Inflammatory macrophage treated with lipopolysaccharide for 4 hours (primary cell): ENCODE results near the gene PRSS36.
"Not testable (repeated sequence)": the region's sequence is repeated elsewhere in the genome, so short reads cannot be mapped to it uniquely, and the experiment has no call there.

Experiments
- DNase-seq: peaks from one replicate; pipeline ENCODE4 v3.0.0-alpha.2; 2020

PRSS36 gene

GRCh38 chr16:31149894-31150890 lies at the start of gene PRSS36:
Gene PRSS36, minus strand, starts transcription at chr16:31150066. Its CDS starts 31 bp downstream, at chr16:31150035.
- DNase-seq: no peak

DNA sequence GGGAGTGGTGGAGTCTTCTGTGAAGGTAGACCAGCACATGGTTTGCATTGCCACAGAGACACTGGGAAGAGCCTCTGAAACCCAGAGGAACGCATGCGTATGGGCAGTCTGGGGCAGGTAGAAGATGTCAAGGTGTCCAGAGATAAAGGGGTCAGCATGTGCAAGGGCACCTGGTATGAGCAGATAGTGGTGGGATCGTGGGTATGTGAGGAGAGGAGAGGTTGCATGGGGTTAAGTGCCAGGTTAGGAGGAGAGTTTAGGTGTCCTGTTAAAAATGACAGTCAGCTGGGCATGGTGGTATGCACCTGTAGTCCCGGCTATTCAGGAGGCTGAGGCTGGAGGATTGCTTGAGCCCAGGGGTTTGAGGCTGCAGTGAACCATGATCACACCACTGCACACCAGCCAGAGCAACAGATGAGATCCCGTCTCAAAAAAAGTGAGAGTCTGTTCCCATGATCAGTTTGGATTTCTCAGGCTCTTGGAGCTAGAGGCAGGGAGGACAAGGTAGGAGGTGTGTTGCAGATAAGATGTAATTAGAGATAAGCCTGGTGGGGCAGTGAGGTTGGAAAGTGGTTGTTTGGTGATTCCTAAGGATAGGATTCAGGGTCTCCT lies 49.7 kb upstream of the PRSS36 start:
- DNase-seq: no peak

DNA sequence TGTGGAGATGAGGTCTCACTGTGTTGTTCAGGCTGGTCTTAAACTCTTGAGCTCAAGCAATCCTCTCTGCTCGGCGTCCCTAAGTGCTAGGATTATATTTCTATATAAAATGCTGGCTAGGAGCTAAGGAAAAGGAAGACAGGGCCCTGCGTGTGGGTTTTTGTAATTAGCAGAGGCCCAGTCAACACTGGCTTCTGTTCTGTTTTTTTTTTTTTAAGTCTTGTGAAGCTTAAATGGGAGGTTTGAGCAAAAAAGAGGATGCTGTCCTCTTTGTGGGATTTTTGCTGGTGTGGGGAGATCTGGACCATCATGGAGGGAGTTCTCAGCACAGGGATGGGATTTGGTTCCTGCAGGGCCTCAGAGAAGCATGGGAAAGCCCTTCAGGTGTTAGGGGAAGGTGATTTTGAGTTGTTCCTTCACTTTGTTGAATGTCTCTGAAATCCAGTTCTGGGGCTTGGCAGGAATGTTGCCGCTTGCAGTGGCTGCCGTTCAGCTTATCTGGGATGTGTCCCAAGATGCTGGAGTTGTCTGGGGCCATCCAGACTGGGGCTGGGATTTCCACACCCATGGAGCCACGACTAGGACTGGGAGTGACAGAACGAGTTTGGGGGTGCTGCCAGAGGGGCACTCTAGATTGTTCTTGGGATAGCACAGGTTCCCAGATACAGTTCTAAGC lies 48.5 kb upstream of the PRSS36 start:
- no peak for DNase-seq

- DNase-seq: no peak
Measured at GRCh38 chr16:31196324-31197088, 46.6 kb upstream of the PRSS36 start.

DNA sequence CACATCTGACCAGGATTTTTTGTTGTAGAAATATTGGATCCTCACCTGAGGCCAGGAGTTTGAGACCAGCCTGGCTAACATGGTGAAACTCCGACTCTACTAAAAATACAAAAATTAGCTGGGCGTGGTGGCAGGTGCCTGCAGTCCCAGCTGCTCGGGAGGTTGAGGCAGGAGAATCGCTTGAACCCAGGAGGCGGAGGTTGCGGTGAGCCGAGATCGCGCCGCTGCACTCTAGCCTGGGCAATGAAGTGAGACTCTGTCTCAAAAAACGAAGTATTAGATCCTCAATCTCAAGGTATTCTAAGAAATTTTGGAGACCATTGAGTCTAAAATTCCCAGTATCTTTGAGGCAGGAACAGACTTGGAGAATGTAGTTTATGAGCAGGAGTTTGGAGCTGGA lies 46.0 kb upstream of the PRSS36 start:
- not testable (repeated sequence) for DNase-seq

DNA sequence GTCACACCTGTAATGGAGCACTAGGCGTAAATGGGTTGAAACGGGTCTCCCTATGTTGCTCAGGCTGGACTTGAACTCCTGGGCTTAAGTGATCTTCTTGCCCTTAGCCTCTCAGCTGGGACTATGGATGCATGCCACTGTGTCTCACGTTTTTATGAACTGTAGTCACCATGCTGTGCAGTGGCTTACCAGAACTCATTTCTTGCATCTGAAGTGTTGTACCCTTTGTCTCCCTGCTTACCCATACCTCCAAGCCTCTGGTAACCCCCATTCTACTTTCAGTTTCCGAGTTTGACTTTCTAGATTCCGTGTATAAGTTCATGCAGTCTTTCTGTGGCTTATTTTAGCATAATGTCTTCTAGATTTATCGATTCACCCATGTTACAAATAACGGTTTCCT lies 45.0 kb upstream of the PRSS36 start:
- no peak for DNase-seq

DNA sequence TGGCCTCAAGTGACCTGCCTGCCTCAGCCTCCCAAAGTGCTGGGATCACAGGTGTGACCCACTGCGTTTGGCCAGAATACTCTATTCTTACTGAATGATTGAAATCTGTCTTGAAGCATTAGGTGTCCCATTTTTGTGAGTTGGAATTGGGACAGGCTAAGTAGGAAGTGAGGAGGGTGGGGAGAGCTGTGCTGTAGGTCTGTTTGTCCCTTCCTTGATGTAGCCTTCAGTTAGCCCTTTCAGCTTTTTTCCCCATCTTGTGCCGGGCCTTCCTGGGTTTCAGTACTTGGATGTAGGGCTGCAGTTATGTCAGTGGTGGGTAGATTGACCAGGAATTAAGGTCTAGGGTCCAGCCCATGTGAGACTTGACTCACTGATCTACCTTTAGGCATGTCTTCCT lies 44.0 kb upstream of the PRSS36 start:
- DNase-seq: no peak

- no peak for DNase-seq
Measured at GRCh38 chr16:31192856-31193642, 43.2 kb upstream of the PRSS36 start.

DNA sequence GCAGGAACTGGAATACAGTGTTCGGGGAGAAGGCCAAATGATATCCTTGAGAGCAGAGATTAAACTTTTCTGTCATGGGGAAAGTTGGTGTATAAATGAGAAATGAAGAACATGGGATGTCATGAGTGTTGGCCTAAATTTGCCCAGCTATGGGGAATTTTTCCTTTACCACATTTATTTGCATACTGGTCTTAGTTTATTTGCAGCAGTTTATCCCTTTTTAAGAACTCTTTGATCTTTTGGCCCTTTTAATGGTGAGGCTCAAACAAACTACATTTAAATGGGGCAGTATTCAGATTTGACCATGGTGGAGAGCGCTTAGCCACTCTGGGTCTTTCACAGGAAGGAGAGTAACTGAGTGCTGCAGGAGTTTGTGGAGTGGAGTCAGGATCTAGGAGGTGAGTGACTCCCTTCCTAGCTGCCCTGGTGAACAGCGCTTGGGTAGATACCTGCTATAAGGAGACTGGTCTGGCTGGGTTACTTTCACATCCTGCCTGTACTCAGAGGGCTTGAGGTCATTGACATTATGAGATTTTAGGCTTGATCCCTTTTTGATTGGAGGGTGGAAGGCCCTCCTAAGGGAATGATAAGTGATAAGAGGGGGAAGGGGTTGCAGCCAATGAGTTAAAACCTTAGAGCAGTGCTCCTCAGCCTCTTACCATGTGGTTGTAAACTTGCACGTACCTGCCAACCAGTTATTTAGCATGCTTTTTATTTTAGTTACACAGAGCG lies 42.0 kb upstream of the PRSS36 start:
- DNase-seq: no peak

DNA sequence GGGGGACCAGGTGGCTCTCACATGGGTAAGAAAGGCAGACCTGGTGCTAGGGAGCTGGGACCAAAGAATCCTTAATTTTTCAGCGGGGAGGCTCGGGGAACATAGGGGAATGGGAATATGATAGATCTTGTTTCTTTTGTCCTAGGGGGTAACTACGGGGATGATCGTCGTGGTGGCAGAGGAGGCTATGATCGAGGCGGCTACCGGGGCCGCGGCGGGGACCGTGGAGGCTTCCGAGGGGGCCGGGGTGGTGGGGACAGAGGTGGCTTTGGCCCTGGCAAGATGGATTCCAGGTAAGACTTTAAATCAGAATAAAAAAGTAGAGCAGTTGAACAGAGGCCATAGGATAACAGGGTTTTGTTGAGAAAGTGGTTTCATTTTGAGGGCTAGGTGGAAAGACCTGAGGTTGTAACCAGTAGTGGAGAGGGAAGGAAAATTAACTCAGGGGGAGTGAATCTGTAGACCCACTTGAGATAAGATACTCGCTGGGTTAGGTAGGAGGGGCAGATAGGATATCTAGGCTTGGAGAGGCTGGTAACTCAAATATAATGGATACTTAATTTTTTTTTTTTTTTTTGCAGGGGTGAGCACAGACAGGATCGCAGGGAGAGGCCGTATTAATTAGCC lies 41.1 kb upstream of the PRSS36 start:
- no peak for DNase-seq

GRCh38 chr16:31190061-31190460 lies 40.2 kb upstream of the PRSS36 start:
- DNase-seq: no peak

DNA sequence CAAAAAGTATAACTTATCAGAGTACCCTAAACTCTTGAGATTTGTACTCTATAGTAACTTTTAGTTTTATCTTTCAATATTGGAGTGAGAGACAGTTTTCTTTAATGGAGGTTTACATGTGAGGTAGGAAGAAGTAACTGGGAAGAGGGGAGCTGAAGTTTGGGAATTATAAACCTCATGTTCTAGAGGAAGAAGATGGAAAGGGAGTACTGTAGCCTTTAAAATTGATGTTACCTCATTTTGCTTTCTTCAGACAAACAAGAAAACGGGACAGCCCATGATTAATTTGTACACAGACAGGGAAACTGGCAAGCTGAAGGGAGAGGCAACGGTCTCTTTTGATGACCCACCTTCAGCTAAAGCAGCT lies 39.5 kb upstream of the PRSS36 start:
- no peak for DNase-seq

DNA sequence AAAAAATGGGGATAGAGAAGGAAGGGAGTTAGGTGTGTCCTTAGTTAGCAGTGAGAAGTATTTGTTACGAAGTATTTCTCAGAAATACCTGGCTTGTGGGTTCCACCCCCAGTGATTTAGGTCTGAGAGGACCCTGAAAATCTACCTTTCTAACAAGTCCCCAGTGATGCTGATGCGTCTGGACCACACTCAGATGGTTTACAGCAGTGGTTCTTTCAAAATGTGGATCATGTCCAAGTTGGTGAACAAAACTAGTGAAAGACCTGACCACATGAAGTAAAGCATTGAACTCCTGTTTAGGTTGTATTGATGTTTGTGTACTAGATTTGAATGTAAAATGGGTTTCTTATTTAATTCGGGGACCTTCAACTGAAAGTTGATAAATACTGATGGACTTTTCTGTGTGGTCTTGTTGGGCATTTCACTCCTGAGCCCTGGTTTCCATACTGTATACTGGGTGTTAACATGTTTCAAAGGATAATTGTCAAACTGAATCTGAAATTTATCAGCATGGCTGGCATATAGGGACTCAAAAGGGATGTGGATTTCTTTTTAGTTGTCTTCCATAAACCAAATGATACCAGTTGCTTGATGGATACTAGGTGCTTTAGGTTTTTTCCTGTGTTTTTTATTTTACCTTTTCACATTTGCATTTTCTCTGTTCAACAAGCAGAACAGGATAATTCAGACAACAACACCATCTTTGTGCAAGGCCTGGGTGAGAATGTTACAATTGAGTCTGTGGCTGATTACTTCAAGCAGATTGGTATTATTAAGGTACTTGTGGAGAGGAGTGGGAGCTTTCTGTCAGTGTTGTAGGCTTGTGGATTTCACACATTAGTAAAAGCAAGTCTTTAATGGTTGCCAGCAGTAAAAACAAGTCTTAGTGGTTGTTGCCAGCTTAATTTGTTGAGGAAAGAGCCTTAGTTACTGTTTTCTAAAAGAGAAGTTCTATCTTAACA lies 38.9 kb upstream of the PRSS36 start:
- no peak for DNase-seq

DNA sequence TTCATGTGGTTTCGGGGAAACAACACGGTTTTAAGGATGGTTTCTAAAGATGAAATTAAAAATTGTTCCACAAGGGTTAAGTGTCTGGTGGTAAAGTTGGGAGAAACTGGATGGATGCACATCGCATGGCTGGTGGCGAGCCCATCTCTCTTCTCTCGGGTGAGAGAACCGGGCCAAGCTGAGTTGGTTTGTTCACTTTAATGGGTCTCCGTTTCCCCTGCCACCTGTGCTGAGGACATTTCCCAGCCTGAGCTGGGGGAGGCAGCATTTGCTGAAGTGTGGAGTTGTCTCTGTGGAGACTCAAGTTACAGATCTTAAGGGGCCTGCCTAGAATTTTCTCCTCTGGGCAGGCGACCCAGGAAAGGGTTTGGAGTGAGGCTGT lies 37.9 kb upstream of the PRSS36 start:
- DNase-seq: no peak

DNA sequence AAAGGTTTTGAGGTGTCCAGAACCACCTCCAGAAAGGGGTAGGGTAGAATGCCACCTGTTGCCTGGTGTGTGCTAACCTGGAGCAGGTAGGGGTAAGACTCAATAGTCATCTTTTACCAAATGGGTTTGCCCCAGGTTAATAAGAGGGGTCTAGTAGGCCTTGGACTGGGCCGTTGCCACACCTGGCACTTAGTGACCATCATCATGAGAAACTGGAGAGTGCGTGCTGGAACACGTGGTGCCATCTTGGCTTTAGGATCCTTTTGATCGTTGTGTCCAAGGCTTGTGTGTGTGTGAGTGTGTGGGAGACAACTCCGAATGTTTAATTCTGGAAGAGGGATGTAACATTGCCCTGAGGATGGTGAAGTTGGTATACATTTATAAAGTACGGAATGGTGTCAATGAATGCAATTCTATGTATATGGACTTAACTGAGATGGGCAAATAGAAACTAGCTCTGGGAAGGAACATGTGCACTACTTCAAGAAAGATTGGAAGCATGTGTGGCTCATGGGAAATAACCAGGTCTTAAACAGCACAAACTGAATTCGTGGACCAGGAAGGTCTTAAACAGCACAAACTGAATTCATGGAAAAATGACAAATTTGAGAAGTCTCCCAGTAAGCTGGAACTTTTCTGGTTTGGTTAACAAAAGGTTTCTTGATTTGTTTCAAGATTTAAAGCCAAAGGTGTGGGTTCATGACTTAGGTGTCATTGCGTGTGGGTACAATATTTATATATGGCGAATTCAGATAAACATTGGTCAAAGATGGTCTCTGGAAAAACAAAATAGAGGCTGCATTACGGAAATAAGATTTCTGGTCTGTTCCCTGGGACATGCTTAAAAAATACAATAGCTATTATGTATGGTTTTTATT lies 37.3 kb upstream of the PRSS36 start:
- DNase-seq: no peak

DNA sequence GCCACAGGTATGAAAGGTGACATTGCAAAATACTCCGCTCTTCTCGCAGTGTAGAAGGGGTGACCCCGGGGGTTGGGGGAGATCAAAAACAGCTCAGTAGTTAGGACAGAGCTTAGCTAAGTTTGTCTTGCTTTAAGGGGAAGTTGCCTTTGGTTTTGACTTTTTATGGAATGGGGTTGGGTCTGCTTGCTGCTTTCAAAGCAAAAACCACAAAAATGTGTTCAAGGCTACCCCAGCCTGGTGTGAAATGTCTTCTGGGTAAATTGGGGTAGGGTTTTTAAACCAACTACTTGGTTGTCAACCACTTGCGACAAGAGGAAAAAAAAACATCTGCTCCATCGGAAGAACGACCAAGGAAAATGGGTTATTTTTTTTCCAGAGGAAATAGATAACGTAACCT lies 36.3 kb upstream of the PRSS36 start:
- no peak for DNase-seq

- DNase-seq: no peak
Measured at GRCh38 chr16:31185339-31185738, 35.5 kb upstream of the PRSS36 start.

GRCh38 chr16:31184888-31185287 lies 35.0 kb upstream of the PRSS36 start:
- no peak for DNase-seq
